Measurements from ENCODE around the gene GET4. TPM values are rescaled to one million over a fixed set of nuclear protein-coding genes. Genes with fewer than 3 reads are reported as not detected.

Gene GET4
- total RNA-seq, 2 donors from 2014 or later, result 34.8 to 42.2 TPM

DNA sequence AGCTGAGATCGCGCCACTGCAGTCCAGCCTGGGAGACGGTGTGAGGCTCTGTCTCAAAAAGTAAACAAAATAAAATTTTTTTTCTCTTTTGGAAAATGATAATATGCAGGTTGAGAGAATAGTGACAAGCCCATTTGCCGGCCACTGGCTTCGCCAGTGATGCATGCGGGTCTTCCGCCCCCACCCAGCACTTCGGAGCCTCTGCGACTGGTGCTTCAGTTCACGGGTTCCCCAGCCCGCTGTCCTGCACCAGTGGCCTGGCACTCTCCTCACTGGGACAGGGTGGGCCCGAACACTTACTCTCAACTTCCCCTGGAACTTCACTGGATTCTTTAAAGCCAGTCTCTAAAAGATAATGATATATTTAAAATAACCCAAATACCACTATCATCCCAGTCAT is 41.3 kb upstream of the GET4 start:
- no peak for DNase-seq

GRCh38 chr7:835485-836401 is 40.6 kb upstream of the GET4 start:
- no peaks in the 10 kb centered on the region for H3K9me3 ChIP-seq
- peaks cover 30% of the 10 kb centered on the region for H3K4me1 ChIP-seq
- no peak for ATAC-seq
- peak overlapping the region in 1 of 4 donors; percentile 8 for H3K27ac ChIP-seq
- 80 to 83% methylated on average over 24 to 27 of the region's 27 CpGs for WGBS, 2 donors
- no peak overlapping the region for H3K4me3 ChIP-seq
- TF ChIP-seq CTCF (IDR thresholded peaks at IDR 0.05) (no peak), POLR2A (IDR thresholded peaks at IDR 0.05) (no peak)
- no peaks in the 10 kb centered on the region for H3K27me3 ChIP-seq
- H3K36me3 ChIP-seq (replicated peaks in 1 of 2; ENCODE audit: insufficient read depth in 1 of 2, low read depth in 2 of 2), result peaks cover 0 to 9% of the 10 kb centered on the region in 2 donors
- intact Hi-C loops (cut with DNase I), result no loop called here
- no peak for DNase-seq

More for the DNA sequence above, 41.3 kb upstream of the GET4 start:
- 97 to 98% methylated on average over 12 of the region's 12 CpGs for WGBS, 2 donors
- Histone ChIP-seq H3K27ac (no peak overlapping the region), H3K27me3 (no peaks in the 10 kb centered on the region), H3K36me3 (replicated peaks in 1 of 2; ENCODE audit: insufficient read depth in 1 of 2, low read depth in 2 of 2) (peaks cover 0 to 6% of the 10 kb centered on the region in 2 donors), H3K4me1 (peaks cover 37% of the 10 kb centered on the region), H3K4me3 (no peak overlapping the region), H3K9me3 (no peaks in the 10 kb centered on the region)
- intact Hi-C loops (cut with DNase I), result no loop called here
- TF ChIP-seq POLR2A (IDR thresholded peaks at IDR 0.05) (no peak), CTCF (IDR thresholded peaks at IDR 0.05) (no peak)
- ATAC-seq, result no peak

GRCh38 chr7:836429-836828 is 39.9 kb upstream of the GET4 start:
- Histone ChIP-seq H3K27me3 (no peaks in the 10 kb centered on the region), H3K27ac (peak overlapping the region in 1 of 4 donors; percentile 8), H3K9me3 (no peaks in the 10 kb centered on the region), H3K4me3 (no peak overlapping the region), H3K4me1 (peaks cover 23% of the 10 kb centered on the region), H3K36me3 (replicated peaks in 1 of 2; ENCODE audit: insufficient read depth in 1 of 2, low read depth in 2 of 2) (peaks cover 0 to 9% of the 10 kb centered on the region in 2 donors)
- TF ChIP-seq CTCF (IDR thresholded peaks at IDR 0.05) (peak in 3 of 7 experiments; percentile 9 to 34 (median 31)), POLR2A (IDR thresholded peaks at IDR 0.05) (no peak)
- intact Hi-C loops (cut with DNase I), result no loop called here
- no peak for ATAC-seq
- 60 to 61% methylated on average over 5 of the region's 5 CpGs for WGBS, 2 donors
- DNase-seq, result peak in 2 of 4 donors; percentile 39 to 46

DNA sequence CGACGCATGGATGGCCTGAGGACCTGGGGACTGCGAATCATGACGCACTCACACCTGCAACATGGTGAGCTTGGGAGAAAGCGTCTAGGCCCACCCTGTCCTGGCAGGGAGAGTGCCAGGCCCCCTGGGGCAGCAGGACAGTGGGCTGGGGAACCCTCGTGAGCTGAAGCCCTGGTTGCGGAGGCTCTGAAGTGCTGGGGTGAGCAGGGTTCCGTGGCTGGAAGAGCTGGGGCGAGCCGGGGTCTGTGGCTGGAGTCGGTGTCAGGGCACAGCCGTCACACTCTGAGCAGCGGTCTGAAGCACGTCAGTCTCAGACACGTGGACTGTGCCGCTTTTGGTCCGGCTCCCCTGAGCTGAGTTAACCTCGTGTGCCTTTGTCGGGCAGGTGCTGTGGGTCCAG is 39.4 kb upstream of the GET4 start:
- Histone ChIP-seq H3K27me3 (no peaks in the 10 kb centered on the region), H3K4me3 (no peak overlapping the region), H3K36me3 (replicated peaks in 1 of 2; ENCODE audit: insufficient read depth in 1 of 2, low read depth in 2 of 2) (peaks cover 2 to 11% of the 10 kb centered on the region in 2 donors), H3K9me3 (no peaks in the 10 kb centered on the region), H3K27ac (no peak overlapping the region), H3K4me1 (peaks cover 17% of the 10 kb centered on the region)
- TF ChIP-seq POLR2A (IDR thresholded peaks at IDR 0.05) (no peak), CTCF (IDR thresholded peaks at IDR 0.05) (no peak)
- ATAC-seq, result no peak
- DNase-seq, result no peak
- intact Hi-C loops (cut with DNase I), result no loop called here
- 93 to 97% methylated on average over 10 to 19 of the region's 19 CpGs for WGBS, 2 donors

Data from body of pancreas (tissue), 4 donors.